Glutamatergic neuron (in vitro differentiated cells): ENCODE data around the gene MAEA. TPM values are rescaled to one million over a fixed set of nuclear protein-coding genes. Genes with fewer than 3 reads are reported as not detected.

Source experiments
- DNase-seq: peaks from one replicate; pipeline ENCODE4 v3.0.0; 2022
- H3K27ac Mint-ChIP-seq: one replicate; pipeline ENCODE4 v1.8.0; 2020; ENCODE audit warnings: mild to moderate bottlenecking, mixed read lengths, inconsistent platforms; ENCODE audit not compliant: unreplicated experiment
- H3K27me3 Mint-ChIP-seq: one replicate; pipeline ENCODE4 v1.8.0; 2020; ENCODE audit warnings: mild to moderate bottlenecking, moderate library complexity, mixed read lengths, inconsistent platforms; ENCODE audit not compliant: unreplicated experiment
- H3K36me3 Mint-ChIP-seq: one replicate; pipeline ENCODE4 v1.8.0; 2020; ENCODE audit warnings: mild to moderate bottlenecking, mixed read lengths, inconsistent platforms; ENCODE audit not compliant: unreplicated experiment
- H3K4me1 Mint-ChIP-seq: one replicate; pipeline ENCODE4 v1.8.0; 2020; ENCODE audit warnings: mild to moderate bottlenecking, low read depth, mixed read lengths, inconsistent platforms; ENCODE audit not compliant: unreplicated experiment
- H3K4me3 Mint-ChIP-seq: one replicate; pipeline ENCODE4 v1.8.0; 2020; ENCODE audit warnings: mild to moderate bottlenecking, mixed read lengths, inconsistent platforms; ENCODE audit not compliant: unreplicated experiment
- H3K9me3 Mint-ChIP-seq: one replicate; pipeline ENCODE4 v1.8.0; 2020; ENCODE audit warnings: mild to moderate bottlenecking, moderate library complexity, mixed read lengths, inconsistent platforms; ENCODE audit not compliant: unreplicated experiment
- total RNA-seq: library from RNA; stranded (reverse); fragmentation: NEBNext Ultra II Directional; extraction: Animal tissue kit (Norgen Biotek cat#: 25700); gene quantifications from one replicate; pipeline ENCODE4 v1.2.1, GENCODE V29; 2021; ENCODE audit not compliant: unreplicated experiment
- TF ChIP-seq, protein P1 (sequence below): fragments of 200-600 bp; sonication (generic); IDR thresholded peaks from one replicate; pipeline ENCODE4 v1.5.0; 2021; ENCODE audit not compliant: partially characterized antibody, unreplicated experiment

The MAEA gene
- total RNA-seq, 1 donor from 2014 or later = 77.2 TPM

- DNase-seq = no peak
Observed at GRCh38 chr4:1296324-1297022, 6.8 kb downstream of the MAEA start.

GRCh38 chr4:1297023-1297395, 7.3 kb downstream of the MAEA start:
- no peaks in the 10 kb centered on the region for H3K36me3 Mint-ChIP-seq
- TF ChIP-seq, protein P1, sequence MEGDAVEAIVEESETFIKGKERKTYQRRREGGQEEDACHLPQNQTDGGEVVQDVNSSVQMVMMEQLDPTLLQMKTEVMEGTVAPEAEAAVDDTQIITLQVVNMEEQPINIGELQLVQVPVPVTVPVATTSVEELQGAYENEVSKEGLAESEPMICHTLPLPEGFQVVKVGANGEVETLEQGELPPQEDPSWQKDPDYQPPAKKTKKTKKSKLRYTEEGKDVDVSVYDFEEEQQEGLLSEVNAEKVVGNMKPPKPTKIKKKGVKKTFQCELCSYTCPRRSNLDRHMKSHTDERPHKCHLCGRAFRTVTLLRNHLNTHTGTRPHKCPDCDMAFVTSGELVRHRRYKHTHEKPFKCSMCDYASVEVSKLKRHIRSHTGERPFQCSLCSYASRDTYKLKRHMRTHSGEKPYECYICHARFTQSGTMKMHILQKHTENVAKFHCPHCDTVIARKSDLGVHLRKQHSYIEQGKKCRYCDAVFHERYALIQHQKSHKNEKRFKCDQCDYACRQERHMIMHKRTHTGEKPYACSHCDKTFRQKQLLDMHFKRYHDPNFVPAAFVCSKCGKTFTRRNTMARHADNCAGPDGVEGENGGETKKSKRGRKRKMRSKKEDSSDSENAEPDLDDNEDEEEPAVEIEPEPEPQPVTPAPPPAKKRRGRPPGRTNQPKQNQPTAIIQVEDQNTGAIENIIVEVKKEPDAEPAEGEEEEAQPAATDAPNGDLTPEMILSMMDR = no peak
- H3K4me3 Mint-ChIP-seq = no peak overlapping the region
- H3K9me3 Mint-ChIP-seq = peaks cover 7% of the 10 kb centered on the region
- H3K4me1 Mint-ChIP-seq = peaks cover 21% of the 10 kb centered on the region
- DNase-seq = no peak
- no peak overlapping the region for H3K27ac Mint-ChIP-seq
- peaks cover 4% of the 10 kb centered on the region for H3K27me3 Mint-ChIP-seq

More at GRCh38 chr4:1296324-1297022, 6.8 kb downstream of the MAEA start:
- H3K4me1 Mint-ChIP-seq = peaks cover 27% of the 10 kb centered on the region
- TF ChIP-seq, protein P1 = no peak
- H3K9me3 Mint-ChIP-seq = peaks cover 7% of the 10 kb centered on the region
- H3K4me3 Mint-ChIP-seq = no peak overlapping the region
- H3K27me3 Mint-ChIP-seq = peaks cover 4% of the 10 kb centered on the region
- H3K36me3 Mint-ChIP-seq = no peaks in the 10 kb centered on the region
- peak overlapping the region; percentile 56 for H3K27ac Mint-ChIP-seq

GRCh38 chr4:1297456-1298325, 8.0 kb downstream of the MAEA start:
- H3K36me3 Mint-ChIP-seq = no peaks in the 10 kb centered on the region
- peaks cover 16% of the 10 kb centered on the region for H3K4me1 Mint-ChIP-seq
- no peak overlapping the region for H3K4me3 Mint-ChIP-seq
- TF ChIP-seq, protein P1 = no peak
- DNase-seq = no peak
- H3K9me3 Mint-ChIP-seq = peaks cover 7% of the 10 kb centered on the region
- H3K27me3 Mint-ChIP-seq = peaks cover 4% of the 10 kb centered on the region
- H3K27ac Mint-ChIP-seq = no peak overlapping the region

GRCh38 chr4:1298461-1298860, 8.8 kb downstream of the MAEA start:
- Mint-ChIP-seq H3K27ac (no peak overlapping the region), H3K36me3 (no peaks in the 10 kb centered on the region), H3K27me3 (peaks cover 4% of the 10 kb centered on the region), H3K9me3 (peaks cover 7% of the 10 kb centered on the region), H3K4me1 (peaks cover 15% of the 10 kb centered on the region), H3K4me3 (no peak overlapping the region)
- no peak for DNase-seq
- TF ChIP-seq, protein P1 = no peak
